Left lung (tissue), 10 donors: ENCODE data around the gene CPEB3. TPM values are rescaled to one million over a fixed set of nuclear protein-coding genes. Genes with fewer than 3 reads are reported as not detected.

Source experiments
- ATAC-seq: fragments of 200-7000 bp; cut with Tn5 transposase; one replicate; pipeline ENCODE4 v1.9.1; 2020; ENCODE audit warnings: moderate library complexity
- DNase-seq, 4 donors: peaks; one replicate each; pipeline ENCODE4 v3.0.0-alpha.2; 2013 to 2020
- H3K27ac ChIP-seq, 2 donors: fragments of 200-600 bp; sonication (generic) in 1 of 2; one replicate each; pipeline versions ENCODE4 v1.5.0 to v1.8.0; 2020 to 2021
- H3K27me3 ChIP-seq, 2 donors: fragments of 200-600 bp; sonication (generic) in 1 of 2; one replicate each; pipeline versions ENCODE4 v1.5.0 to v1.8.0; 2020 to 2021
- H3K36me3 ChIP-seq, 2 donors: fragments of 200-600 bp; sonication (generic) in 1 of 2; one replicate each; pipeline versions ENCODE4 v1.5.0 to v1.8.0; 2020 to 2021
- H3K4me1 ChIP-seq, 2 donors: fragments of 200-600 bp; one replicate each; pipeline ENCODE4 v1.8.0; 2021
- H3K4me3 ChIP-seq, 2 donors: fragments of 200-600 bp; sonication (generic) in 1 of 2; one replicate each; pipeline versions ENCODE4 v1.5.0 to v1.8.0; 2020 to 2021; ENCODE audit warnings: mild to moderate bottlenecking in 1 of 2
- H3K9me3 ChIP-seq, 2 donors: fragments of 200-600 bp; sonication (generic) in 1 of 2; one replicate each; pipeline versions ENCODE4 v1.5.0 to v1.8.0; 2020 to 2021
- CTCF ChIP-seq, 2 donors: fragments of 200-600 bp; sonication (generic) in 1 of 2; IDR thresholded peaks; one replicate each; pipeline versions ENCODE4 v1.5.0 to v1.8.0; 2021; ENCODE audit warnings: antibody characterized with exemption in 2 of 2
- intact Hi-C, 2 donors: fragments of 100-400 bp; cut with DNase I; formaldehyde crosslinking; loops; one replicate each; pipeline versions ENCODE4 v1.11.2 to v1.14.2; 2022
- polyA plus RNA-seq, 6 donors: library from polyadenylated mRNA; unstranded; fragments of 120-200 nt; gene quantifications; one replicate each; pipeline ENCODE4 v1.2.1, GENCODE V29; 2013; ENCODE audit not compliant: insufficient read length in 6 of 6
- total RNA-seq, 2 donors: library from RNA; stranded (reverse); fragmentation: NEBNext Ultra II Directional; extraction: Animal tissue kit (Norgen Biotek cat#: 25700); gene quantifications; one replicate each; pipeline ENCODE4 v1.2.1, GENCODE V29; 2021
- donor health status: DM: no; HTN: yes; CAD: no.
- donor health status: DM: no; HTN: no; CAD: no.

The CPEB3 gene
- total and polyA plus RNA-seq, 8 donors = 2.9 to 4.3 (median 3.5) TPM

GRCh38 chr10:92267343-92267742 is 23.5 kb downstream of the CPEB3 start:
- no peak overlapping the region for H3K4me3 ChIP-seq
- no peaks in the 10 kb centered on the region for H3K36me3 ChIP-seq
- no peaks in the 10 kb centered on the region for H3K27me3 ChIP-seq
- intact Hi-C loops = no loop called here
- ATAC-seq (no peak), DNase-seq (no peak)
- no peaks in the 10 kb centered on the region for H3K4me1 ChIP-seq
- no peak overlapping the region for H3K27ac ChIP-seq
- no peaks in the 10 kb centered on the region for H3K9me3 ChIP-seq
- no peak for TF ChIP-seq CTCF (IDR thresholded peaks at IDR 0.05)

GRCh38 chr10:92265687-92266258 is 25.1 kb downstream of the CPEB3 start:
- DNase-seq (no peak), ATAC-seq (no peak)
- no peak overlapping the region for H3K4me3 ChIP-seq
- no peak overlapping the region for H3K27ac ChIP-seq
- H3K36me3 ChIP-seq = no peaks in the 10 kb centered on the region
- H3K4me1 ChIP-seq = no peaks in the 10 kb centered on the region
- no peak for TF ChIP-seq CTCF (IDR thresholded peaks at IDR 0.05)
- intact Hi-C loops = no loop called here
- no peaks in the 10 kb centered on the region for H3K27me3 ChIP-seq
- no peaks in the 10 kb centered on the region for H3K9me3 ChIP-seq

- no peak overlapping the region for H3K4me3 ChIP-seq
- no peak overlapping the region for H3K27ac ChIP-seq
- intact Hi-C loops = no loop called here
- no peak for DNase-seq
- no peak for TF ChIP-seq CTCF (IDR thresholded peaks at IDR 0.05)
- H3K36me3 ChIP-seq = no peaks in the 10 kb centered on the region
- H3K27me3 ChIP-seq = no peaks in the 10 kb centered on the region
- no peaks in the 10 kb centered on the region for H3K4me1 ChIP-seq
- ATAC-seq = no peak
- H3K9me3 ChIP-seq = no peaks in the 10 kb centered on the region
These were observed 26.6 kb downstream of the CPEB3 start for GRCh38 chr10:92264249-92264648.

- no peaks in the 10 kb centered on the region for H3K27me3 ChIP-seq
- H3K27ac ChIP-seq = no peak overlapping the region
- H3K4me1 ChIP-seq = no peaks in the 10 kb centered on the region
- DNase-seq (no peak), ATAC-seq (no peak)
- intact Hi-C loops = no loop called here
- TF ChIP-seq CTCF (IDR thresholded peaks at IDR 0.05) = no peak
- no peaks in the 10 kb centered on the region for H3K9me3 ChIP-seq
- no peak overlapping the region for H3K4me3 ChIP-seq
- no peaks in the 10 kb centered on the region for H3K36me3 ChIP-seq
These were observed 27.5 kb downstream of the CPEB3 start for GRCh38 chr10:92263396-92263795.

GRCh38 chr10:92248566-92248965 is 42.3 kb downstream of the CPEB3 start:
- Histone ChIP-seq H3K4me1 (peaks cover 0 to 3% of the 10 kb centered on the region in 2 donors), H3K9me3 (no peaks in the 10 kb centered on the region), H3K4me3 (no peak overlapping the region), H3K27me3 (no peaks in the 10 kb centered on the region), H3K27ac (no peak overlapping the region), H3K36me3 (no peaks in the 10 kb centered on the region)
- ATAC-seq (no peak), DNase-seq (no peak)
- intact Hi-C loops = no loop called here
- no peak for TF ChIP-seq CTCF (IDR thresholded peaks at IDR 0.05)
